Middle frontal gyrus (tissue), 1 donor: ENCODE results near the gene STK32C.
"Not testable (repeated sequence)": the region's sequence is repeated elsewhere in the genome, so short reads cannot be mapped to it uniquely, and the experiment has no call there.

Experiments
- DNase-seq: peaks from one replicate; pipeline ENCODE4 v3.0.0-alpha.2; 2015; ENCODE audit warnings: low spot score; ENCODE audit errors: extremely low spot score

The STK32C gene

DNA sequence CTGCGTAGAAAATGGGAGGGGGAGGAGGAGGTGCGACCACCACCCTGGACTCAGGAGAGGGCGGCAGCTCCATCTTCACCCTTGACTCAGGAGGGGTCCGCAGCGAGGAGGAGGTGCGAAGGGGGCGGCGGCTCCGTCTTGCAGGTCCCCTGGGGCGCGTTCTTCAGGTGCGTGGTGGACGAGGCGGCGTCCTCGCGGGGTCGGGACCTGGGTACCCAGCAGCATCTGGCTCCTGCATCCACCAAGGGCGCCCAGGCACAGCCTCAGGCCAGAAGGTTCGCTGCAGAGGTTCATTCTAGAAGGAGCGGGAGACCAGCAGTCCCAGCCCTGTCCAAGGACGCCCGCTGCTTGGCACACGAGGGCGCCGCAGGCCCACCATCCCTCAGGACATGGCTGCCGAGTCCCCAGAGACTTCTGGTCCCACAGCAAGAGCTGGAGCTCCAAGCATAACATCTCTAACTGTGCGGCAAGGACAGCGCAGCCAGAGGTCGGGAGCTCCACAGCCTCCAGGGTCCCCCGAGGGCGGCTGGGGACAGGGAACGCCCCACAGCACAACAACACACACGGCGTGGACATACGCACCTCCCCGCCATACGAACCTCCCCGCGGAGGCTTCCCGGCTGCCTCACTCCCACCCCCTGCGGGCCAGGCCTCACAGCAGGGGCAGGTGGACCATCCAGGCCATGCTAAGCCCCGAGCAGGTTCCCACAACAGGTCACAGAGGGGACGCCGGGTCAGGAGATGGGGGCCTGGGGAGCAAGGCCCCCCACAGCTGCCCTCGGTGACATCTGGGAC, 137.8 kb downstream of the STK32C start:
- no peak for DNase-seq

DNA sequence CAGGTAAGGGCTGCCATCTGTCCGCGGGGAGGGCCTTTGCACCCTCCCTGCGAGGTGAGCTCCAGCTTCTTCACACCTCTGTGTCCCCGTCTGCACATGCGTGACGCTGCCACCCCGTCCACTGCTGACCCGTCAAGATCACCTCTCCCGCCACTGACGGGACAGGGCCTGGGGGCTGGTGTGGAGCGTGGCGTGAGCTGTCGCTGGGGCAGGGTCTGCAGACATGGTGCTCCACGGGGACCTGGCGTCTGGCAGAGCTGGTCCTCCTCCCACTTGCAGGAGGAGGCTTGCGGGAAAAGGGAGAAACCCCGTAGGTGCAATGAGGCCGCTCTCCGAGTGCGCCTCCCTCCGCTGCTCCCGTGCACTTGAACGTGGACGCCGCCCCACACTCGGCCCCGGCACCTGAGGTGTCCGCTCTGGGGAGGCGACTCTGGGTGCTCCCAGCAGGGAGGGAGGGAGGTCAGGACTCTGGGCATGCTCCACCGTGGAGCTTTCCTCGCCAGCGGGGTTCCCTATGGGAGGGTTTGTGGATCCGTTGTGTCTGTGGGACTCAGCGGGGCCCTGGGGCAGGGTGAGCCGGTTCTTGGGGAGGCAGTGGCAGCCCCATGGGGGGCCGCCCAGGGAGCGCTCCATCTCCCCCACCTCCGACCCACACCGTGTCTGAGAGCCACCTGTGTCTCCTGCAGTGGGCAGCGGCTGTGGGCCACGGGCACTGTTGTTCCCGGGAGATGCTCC, 138.6 kb downstream of the STK32C start:
- no peak for DNase-seq

DNA sequence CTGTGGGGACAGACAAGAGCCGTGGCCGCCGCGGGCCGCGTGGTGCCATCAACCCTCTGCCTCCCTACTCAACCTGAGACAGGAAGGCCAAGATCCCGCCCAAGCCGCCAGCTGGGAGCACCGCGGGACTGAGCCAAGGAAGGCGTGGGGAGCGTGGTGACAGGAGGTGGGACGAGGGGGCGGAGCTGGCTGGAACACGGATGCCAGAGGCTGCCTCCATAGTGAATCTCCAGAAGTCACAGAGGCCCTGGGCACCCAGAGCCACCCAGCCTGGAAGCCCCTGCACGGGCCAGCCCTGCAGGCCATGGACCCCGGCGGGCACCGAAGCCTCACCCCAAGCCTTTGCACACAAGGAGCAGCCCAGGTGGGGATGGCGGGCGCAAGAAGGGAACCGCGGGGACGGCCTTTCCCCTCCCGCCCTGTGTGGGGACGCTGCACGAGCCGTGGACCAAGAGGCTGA, 139.1 kb downstream of the STK32C start:
- no peak for DNase-seq

DNA sequence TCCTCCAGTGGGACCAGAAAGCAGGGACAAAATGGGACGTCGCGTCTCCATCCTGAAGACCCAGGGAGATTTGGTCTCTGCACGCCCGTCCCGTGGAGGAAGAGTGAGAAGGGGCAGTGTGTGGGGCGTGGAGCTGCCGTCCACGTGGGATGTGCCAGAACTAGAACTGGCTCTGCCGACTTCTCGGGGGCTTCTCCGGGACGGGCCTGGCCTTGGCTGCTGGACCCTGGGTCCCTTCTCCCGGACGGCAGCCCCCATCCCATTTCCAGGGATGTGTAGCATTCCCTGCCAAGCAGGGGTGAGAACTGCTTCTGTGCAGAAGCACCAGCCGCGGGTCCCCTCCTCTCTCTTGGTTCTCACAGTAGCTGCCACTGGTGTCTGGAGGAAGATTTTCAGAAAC, 139.8 kb downstream of the STK32C start:
- DNase-seq: no peak

DNA sequence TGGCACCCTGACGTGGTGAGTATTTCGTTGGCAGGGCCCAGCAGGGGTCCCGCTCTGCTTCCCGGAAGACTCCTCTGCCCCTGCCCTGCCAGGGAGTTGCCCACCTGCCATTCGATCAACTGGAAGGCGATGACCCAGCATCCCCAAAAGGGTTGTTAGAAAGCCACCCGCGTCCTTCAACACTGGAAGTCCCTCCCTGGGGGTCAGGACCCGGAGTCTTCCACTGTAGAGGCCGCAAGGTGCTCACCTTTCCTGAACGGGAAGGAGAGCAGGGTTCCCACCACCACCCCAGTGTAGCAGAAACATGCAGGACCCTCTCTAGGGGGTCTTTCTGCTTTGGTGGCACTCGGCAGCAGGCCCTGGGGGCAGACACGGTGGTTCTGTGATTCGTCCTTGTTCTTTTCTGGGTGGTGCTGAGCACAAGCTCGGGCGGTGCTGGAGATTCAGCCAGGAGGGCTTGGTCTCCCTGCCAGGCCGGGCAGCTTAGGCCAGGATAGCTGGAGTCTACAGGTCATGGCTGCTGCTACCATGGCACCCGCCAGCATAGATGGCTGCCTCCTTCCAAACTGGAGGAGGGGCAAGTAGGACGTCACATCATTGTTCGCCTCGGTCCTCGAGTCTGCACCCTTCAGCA, 140.6 kb downstream of the STK32C start:
- no peak for DNase-seq

DNA sequence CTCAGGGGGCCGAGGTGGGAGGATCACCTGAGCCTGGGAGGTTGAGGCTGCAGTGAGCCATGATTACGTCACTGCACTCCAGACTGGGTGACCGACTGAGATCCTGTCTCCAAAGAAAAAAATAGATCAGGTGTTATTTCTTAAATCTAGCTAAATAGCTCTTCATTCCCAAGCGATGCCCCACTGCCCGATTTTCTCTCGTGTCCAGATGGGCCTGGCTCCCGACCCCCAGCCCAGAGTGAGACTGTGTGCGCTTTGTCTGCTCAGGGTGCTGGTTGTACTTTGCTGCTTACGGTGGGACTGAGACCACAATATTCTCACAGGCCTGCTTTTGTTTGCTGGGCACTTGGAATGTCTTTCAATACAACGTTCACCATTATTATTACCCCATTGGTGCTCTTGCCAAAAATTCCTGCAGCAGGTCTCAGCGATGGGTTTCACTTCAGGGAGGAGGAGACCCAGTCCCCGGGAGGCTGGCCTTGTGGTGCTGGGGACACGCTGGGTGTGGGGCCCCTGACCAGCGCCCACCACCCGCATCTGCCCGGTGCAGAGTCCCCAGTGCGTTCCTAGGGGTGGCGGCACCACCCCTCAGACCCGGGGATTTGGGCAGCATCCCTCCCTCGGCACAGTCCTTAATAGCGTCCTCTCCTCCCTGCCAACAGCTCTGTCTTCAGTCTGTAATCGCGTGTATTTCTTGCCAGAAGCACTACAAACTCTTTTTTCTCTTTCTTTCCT, 141.4 kb downstream of the STK32C start:
- DNase-seq: no peak

DNA sequence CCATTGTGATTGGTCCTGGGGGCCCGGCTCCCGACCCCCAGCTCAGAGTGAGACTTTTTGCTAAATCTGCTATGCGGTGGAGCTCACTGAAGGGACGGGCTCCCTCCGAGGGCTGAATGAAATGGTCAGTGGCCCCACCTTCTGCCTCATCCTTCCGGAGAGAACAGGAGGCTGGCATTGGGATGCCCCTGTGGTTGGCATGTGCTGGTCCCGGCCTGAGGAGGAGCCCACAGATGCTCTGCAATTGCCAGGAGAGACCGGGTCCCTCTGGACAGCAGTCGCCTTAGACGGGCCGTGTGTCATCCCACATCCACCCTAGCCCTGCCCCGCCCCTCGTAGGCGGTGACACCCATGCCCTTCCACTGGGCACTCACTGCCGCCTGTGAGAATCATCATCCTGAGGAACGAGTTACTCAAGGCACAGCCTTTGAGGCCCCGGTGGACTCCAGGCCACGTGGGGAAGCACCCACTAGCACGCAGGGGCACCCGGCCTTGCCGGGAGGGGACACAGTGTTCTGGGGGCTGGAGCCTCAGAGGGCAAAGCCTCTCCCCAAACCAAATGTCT, 142.3 kb downstream of the STK32C start:
- no peak for DNase-seq

DNA sequence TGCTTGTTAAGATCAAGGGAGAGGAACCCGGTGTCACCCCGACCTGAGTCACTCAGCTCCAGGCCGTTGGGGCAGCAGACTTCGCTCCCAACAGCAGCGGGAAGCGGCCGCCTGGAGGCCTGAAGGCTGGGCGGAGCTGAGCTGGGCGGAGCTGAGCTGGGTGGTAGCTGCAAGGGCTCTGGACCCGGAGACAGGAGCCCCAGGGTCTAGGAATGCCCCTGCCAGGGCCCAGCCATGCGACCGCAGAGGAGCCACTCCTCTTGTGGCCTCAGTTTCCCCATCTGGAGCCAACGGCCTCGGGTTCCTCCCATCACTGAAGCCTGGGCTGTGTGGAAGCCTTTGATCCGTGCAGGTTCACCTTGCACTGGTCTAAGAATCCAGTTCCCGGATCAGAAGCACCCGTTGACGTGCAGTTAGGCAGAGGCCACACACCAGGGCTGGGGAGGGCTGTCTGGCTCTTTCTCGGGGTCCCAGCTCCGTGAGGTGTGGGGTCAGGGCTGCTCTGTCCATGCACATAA, 142.9 kb downstream of the STK32C start:
- DNase-seq: no peak

DNA sequence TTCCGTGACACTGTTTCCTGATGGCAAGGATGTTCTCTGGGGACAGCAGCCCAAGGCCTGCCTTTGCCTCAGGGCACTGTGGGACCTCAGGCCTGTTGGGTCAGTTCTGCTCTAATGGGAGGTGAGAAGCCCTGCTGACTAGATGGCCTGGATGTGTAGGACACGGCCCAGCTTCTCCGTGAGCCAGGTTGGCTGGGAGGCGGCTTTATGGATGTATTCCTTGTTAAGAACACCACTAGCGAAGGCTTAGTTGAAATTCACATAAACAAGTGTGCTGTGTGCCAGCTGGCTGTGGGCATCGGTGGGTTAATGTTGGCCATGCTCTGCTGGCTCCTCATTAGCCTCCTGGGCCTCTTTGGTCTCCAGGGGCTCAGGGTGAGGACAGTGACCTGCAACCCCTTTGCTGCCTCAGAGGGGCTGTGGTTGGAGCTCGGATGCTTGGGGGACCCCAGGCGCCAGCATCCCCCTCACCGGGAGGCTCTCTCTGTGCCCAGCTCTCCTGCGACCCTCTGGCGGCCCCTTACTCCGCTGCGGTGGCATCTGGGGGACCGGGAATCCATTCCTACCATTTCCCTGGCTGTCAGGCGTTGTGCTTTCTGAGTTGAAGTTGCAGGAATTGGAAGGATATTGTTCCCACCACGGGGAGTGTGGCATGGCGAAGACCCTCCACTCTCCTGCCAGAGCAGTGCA, 143.8 kb downstream of the STK32C start:
- DNase-seq: no peak

DNA sequence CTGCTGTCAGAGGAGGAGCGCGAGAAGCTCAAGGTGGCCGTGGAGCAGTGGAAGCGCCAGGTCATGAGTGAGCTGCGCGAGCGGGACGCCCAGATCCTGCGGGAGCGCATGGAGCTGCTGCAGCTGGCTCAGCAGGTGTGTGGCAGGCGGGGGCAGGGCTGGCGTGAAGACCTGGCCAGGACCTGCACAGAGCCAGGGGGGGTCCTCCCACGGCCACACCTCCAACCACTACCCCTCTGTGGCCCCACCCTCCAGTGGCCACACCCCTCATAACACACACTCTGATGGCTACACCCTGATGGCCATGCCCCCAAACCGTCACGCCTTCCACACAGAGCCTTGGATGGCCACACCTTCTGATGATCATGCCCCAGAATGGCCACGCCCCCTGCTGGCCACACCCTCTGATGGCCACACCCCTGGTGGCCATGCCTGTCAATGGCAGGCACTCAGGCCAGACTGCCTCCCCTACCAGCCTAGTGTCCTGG, 144.4 kb downstream of the STK32C start:
- DNase-seq: no peak

DNA sequence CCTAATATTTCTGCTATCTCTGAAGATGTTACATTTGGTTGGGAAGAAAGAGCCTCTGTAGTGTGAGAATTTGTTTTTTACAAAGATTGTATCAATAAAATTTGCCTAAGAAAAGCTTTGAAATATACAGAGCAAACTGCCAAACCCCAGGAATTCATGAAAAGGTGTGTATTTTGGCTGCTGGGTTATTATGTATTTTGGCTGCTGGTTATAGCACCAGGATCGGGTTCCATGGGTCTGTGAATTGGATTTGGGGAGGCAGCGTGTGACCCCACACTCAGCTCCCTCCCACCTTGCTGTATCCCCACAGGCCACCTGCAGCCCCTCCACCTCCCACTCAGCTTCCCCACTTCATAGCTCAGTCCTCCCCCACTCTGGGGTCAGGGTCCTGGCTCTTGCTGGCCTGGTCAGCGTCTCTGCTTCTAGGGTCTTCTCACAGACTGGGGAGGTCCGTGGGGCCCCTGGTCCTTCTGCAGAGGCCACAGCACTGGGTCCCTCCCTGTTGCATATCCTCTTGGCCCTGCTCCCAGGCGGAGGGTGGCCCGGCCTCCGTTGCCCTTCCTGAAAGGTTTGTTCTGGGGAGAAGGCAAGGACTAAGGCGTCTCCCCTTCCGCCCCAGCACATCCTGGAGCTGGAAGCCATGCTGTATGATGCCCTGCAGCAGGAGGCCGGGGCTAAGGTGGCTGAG, 145.0 kb downstream of the STK32C start:
- no peak for DNase-seq

DNA sequence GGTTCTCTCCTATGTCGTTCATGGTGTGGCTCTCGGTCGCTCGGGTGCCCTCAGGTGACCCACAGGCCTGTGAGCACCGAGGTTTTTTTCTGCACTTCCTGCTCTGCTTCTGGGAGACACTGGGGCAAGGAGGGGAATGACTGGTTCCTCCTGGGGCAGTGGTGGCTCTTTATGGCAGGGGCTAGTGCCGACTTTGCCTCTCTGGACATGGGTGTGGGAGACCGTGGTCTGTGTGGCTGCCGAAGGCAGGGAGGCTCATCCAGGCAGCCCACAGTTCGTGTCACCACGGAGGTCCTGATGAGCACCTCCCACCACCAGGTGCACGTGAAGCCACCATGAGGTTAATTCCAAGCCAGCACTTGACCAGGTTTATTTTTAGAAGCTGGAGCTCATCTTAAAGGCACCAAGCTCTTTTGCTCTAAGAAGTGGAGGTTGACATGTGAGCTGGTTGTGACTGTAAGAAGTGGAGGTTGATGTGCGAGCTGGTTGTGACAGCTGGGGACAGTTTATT, 145.7 kb downstream of the STK32C start:
- no peak for DNase-seq

DNA sequence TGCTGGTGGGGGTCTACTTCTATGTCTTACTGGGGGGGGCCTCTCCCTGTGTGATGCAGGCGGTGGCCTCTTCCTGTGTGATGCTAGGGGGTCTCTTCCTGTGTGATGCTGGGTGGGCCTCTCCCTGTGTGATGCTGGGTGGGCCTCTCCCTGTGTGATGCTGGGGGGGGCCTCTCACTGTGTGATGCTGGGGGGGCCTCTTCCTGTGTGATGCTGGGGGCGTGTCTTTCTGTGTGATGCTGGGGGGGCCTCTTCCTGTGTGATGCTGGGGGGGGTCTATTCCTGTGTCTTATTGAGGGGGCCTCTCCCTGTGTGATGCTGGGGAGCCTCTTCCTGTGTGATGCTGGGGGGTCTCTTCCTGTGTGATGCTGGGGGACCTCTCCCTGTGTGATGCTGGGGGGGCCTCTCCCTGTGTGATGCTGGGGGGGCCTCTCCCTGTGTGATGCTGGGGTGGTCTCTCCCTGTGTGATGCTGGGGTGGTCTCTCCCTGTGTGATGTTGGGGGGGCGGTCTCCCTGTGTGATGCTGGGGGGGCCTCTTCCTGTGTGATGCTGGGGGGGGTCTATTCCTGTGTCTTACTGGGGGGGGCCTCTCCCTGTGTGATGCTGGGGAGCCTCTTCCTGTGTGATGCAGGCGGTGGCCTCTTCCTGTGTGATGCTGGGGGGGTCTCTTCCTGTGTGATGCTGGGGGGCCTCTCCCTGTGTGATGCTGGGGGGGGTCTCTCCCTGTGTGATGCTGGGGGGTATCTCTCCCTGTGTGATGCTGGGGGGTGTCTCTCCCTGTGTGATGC, 146.7 kb downstream of the STK32C start:
- not testable (repeated sequence) for DNase-seq

DNA sequence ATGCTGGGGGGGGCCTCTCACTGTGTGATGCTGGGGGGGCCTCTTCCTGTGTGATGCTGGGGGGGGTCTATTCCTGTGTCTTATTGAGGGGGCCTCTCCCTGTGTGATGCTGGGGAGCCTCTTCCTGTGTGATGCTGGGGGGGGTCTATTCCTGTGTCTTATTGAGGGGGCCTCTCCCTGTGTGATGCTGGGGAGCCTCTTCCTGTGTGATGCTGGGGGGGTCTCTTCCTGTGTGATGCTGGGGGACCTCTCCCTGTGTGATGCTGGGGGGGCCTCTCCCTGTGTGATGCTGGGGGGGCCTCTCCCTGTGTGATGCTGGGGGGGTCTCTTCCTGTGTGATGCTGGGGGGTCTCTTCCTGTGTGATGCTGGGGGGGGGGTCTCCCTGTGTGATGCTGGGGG, 147.5 kb downstream of the STK32C start:
- DNase-seq: not testable (repeated sequence)

DNA sequence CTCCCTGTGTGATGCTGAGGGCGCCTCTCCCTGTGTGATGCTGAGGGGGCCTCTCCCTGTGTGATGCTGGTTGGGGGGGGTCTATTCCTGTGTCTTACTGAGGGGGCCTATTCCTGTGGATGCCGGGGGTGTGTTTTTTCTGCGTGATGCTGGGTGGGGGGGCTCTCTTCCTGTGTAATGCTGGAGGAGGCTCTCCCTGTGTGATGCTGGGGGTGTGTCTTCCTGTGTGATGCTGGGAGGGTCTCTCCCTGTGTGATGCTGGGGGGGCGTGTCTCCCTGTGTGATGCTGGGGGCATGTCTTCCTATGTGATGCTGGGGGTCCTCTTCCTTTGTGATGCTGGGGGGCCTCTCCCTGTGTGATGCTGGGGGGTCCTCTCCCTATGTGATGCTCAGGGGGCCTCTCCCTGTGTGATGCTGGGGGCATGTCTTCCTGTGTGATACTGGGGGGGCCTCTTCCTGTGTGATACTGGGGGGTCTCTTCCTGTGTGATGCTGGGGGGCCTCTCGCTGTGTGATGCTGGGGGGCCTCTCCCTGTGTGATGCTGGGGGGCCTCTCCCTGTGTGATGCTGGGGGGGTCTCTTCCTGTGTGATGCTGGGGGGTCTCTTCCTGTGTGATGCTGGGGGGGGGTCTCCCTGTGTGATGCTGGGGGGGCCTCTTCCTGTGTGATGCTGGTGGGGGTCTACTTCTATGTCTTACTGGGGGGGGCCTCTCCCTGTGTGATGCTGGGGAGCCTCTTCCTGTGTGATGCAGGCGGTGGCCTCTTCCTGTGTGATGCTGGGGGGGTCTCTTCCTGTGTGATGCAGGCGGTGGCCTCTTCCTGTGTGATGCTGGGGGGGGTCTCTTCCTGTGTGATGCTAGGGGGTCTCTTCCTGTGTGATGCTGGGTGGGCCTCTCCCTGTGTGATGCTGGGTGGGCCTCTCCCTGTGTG, 148.2 kb downstream of the STK32C start:
- DNase-seq: not testable (repeated sequence)

DNA sequence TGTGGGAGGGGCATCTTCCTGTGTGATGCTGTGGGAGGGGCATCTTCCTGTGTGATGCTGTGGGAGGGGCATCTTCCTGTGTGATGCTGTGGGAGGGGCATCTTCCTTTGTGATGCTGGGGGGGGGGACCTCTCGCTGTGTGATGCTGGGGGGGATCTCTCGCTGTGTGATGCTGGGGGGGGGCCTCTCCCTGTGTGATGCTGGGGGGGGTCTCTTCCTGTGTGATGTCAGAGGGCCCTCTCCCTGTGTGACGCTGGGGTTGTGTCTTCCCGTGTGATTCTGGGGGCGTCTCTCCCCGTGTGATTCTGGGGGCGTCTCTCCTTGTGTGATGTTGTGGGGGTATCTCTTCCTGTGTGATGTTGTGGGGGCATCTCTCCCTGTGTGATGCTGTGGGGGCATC, 148.9 kb downstream of the STK32C start:
- no peak for DNase-seq

DNA sequence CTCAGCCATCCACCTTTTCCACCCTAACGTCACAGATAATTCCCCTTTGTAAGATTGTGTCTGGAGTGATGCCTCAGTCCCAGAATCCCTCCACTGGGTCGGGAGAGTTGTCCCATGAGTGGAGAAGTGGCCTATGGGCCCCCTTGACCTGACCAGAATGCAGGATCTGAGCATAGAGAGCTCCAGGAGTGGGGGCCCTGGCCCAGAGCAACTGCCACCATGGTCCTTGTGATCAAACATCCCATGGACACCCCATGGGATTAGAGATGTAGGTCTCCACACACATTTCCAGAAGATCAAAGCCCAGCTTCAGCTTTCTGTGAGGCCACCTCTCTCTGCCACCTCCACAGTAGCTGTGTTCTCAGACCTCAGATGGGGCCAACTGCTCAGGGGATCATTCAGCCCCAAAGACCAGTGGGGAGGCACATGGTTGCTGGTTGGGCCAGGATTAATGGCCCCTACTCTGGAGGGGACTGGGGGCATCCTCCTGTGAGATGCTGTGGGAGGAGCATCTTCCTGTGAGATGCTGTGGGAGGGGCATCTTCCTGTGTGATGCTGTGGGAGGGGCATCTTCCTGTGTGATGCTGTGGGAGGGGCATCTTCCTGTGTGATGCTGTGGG, 149.5 kb downstream of the STK32C start:
- no peak for DNase-seq
